ENCODE data around the gene KISS1R.
"Not testable (repeated sequence)": the region's sequence is repeated elsewhere in the genome, so short reads cannot be mapped to it uniquely, and the experiment has no call there.

KISS1R gene

DNA sequence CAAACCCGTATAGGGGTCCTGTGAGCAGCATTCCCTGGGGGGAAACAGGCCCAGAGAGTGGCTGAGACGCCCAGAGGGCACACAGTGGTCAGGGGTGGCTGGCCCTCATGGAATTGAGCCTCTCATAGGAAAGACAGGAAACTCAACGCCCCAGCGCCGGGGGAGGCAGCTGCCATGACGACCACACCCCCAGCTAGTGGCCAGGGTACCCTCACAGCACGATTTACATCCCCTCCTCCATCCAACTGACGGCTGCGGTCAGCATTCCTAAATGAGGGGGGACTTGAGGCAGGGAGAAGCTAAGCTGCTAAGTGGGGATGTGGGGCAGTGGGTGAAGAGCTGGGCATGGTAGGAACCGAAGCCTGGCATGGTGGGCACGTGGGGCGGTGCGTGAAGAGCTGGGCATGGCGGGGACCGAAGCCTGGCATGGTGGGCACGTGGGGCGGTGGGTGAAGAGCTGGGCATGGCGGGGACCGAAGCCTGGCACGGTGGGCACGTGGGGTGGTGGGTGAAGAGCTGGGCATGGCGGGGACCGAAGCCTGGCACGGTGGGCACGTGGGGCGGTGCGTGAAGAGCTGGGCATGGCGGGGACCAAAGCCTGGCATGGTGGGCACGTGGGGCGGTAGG, 34.1 kb upstream of the KISS1R start:
- FAIRE-seq = no peak

DNA sequence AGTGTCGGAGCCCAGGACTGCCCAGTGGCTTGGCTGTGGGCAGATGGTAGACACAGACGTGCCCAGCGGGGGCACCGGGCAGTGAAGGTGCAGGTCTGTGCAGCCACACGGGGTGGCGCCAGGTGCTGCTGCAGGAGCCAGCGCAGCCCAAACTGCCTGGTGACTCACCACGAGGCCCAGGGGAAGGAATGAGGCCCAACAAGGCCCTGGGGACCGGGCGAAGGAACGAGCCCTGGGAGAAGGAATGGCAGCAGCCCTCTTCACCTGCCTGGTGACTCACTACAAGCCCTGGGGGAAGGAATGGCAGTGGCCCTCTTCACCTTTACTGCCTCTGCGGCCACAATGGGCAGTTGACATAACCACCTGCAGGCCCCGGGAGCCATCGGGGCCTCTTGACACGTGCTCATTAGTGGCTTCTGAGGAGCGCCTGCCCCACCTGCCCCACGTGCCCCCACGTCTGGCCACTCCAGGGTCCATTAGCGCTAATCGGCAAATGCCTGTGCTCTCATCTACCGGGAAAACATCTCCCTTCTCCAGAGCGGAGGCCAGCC, 33.4 kb upstream of the KISS1R start:
- FAIRE-seq = no peak

DNA sequence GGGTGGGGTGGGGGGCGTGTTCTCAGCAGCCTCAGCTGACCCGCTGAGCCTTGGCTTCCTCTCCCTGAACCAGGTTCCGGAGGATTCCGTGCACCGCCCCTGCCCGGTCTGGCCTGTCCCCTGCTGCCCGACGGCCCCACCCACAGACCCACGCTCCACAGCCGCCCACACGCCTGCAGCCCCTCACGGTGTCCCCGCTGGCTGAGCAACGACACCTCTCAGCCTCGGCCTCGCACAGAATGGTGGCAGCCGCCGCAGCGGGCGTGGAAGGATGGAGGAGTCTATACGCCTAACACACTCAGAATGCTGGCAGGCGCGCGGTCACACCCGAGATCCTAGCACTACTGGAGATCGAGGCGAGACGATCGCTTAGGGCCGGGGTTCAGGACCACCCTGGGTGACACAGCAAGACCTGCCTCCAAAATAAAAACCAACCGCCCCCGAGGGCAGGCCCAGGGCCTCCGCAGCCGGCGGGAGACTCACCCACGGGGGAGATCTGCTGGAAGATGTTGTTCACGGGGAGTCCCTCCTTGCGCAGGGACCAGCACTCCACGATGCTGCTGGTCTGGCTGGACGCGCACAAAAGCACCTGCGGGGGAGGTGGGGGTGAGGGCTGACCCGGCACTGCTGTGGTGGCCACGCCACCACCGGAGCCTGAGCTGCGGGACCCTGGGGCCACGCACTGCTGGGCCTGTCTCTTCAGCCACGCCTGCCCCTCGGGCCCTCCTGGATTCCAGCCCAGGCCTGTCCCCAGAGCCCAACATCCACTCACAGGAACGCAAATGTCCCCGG, 32.5 kb upstream of the KISS1R start:
- FAIRE-seq = no peak

DNA sequence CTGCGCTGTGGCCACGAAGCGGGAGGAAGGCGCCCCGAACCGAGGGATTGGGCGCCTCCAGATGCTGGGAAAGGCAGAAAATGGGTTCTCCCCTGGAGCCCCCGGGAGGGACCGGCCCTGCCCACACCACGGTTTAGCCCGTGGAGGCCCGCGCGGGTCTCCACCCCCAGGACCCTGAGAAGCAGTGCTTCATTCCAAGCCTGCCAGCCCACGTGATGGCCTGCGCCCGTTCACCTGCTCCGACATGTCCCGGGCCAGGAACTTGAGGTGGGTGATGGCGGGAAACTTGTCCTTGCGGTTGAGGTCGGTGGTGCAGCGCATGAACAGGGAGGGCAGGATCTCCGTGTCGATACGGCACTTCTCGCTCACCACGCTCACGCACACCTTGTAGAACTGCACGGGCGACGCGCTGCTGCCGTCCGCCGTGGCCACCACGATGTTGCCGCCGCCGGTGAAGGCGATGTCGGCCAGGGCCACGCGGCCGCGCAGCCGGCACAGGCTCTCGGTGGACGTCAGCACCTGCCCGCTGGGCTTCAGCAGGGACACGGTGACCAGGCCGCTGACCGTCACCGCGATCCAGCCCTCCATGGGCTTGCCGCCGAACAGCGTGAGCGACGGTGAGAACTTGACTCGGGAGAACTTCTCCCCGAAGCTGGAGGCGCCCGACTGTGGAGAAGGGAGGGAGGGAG, 31.5 kb upstream of the KISS1R start:
- FAIRE-seq = no peak

DNA sequence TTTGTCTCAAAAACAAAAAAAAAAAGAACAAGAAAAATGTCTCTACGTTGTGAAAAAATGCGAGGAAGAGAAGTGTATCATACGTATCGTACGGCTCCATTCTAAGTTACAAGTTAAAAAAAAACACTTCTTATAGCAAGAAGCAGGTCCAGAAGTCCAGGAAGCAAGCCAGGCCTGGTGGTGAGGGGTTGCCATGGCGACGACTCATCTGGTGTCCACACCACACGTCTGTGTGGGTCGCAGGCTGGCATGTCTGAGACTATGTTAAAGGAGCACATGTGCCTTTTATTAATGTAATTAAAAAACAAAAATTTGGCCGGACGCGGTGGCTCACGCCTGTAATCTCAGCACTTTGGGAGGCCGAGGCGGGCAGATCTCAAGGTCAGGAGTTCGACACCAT, 30.1 kb upstream of the KISS1R start:
- FAIRE-seq = no peak

DNA sequence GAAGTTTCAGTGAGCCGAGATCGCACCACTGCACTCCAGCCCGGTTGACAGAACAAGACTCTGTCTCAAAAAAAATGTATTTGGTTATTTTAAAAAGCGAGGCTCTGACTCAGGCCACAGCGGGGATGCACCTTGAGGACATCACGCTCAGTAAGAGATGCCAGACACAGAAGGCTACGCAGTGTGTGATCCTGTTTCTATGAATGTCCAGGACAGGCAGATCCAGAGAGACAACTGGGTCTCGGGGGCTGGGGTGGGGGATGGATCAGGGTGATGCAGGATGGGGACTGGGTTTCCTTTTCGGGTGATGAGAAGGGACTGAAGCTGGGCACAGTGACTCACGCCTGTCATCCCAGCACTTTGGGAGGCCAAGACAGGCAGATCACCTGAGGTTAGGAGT, 29.5 kb upstream of the KISS1R start:
- FAIRE-seq = no peak

DNA sequence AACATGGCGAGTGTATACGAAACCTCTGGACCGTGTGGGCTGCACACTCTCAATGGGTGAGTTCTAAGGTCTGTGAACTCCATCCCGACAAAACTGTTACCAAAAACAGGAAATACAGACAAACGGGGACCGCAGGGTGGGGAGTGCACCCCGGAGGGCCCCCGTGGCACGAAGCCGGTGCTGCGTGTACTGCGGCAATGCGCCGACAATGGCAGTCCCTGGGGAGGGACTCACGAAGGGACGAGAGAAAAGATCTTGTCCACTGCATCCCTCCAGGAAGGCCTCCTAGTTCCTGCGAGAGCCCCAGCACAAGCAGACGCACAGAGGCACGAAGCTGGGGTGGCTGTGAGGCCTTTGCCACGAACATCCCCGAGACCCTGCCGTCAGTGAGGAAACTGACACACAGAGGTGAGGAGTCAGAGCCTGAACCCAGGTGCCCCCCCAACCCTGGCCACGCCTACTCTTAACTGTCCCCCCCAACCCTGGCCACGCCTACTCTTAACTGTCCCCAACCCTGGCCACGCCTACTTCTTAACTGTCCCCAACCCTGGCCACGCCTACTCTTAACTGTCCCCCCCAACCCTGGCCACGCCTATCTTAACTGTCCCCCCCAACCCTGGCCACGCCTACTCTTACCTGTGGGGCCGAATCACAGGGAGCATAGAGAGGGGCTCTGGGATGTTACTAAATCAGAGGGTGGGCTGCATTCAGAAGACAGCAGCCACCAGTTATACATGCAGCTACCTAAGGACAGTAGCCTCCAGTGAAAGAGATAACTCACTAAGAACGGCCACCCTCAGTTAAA, 28.4 kb upstream of the KISS1R start:
- FAIRE-seq = no peak

DNA sequence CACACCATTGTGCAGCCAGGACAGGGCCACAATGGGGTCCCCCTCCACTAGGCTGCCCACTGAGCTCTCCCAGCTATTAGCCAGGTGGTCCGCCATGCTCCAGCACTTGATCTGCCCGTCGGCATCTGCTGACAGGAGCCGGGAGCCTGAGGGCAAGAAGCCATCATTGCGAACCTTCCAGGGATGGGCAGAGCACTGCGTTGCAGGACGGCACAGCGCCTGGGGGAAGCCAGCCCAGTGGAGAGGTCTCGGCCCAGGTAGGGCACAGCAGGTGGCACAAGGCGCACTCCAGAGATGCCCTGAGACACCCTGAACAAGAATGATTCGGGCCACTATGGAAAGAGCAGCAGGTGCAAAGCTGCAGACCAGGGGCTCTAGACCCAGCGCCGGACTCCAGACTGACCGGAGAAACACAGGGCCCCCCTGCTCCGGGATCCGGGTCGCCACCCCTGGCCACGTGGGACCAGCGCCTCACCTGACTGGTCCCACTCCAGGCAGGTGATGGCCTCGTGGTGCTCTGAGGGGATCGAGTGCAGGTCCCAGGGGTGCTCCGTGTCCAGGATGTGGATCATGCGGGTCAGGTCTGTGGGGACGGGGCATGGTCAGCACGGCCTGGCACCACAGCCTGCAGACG, 27.4 kb upstream of the KISS1R start:
- FAIRE-seq = no peak

DNA sequence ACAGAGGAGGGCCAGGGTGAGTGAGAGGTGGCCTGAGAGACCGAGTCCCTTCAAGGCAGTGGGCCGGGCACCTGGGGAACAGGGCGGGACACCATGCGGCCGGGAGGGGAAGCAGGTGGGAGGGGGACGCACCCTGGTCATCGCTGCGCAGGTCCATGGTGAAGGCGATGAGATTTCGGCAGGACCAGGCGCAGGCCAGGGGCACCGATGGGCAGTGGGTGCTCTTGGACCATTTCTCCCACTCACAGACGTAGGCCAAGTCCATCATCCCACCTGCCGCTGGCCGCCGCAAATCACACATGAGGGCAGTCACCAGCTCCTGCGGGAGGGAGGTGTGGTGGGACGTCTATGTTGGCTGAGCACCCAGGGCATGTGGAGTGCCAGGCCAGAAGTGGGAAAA, 26.3 kb upstream of the KISS1R start:
- no peak for FAIRE-seq

DNA sequence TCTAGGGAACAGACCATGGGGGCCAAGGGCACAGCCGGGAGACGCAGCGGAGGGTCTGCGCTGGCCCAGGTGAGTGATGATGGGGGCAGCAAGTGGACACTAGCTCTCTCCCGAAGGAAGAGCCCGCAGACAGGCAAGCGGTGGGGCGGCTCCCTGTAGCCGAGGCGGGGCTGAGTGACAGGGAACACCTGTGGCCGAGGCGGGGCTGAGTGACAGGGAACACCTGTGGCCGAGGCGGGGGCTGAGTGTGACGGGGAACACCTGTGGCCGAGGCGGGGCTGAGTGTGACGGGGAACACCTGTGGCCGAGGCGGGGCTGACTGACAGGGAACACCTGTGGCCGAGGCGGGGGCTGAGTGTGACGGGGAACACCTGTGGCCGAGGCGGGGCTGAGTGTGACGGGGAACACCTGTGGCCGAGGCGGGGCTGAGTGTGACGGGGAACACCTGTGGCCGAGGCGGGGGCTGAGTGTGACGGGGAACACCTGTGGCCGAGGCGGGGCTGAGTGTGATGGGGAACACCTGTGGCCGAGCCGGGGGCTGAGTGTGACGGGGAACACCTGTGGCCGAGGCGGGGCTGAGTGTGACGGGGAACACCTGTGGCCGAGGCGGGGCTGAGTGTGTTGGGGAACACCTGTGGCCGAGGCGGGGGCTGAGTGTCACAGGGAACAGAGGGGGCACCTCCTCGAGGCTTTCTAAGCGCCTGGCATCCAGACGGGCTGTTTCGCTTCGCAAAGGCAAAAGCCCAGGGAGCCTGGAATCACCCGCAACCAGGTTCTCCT, 25.5 kb upstream of the KISS1R start:
- FAIRE-seq = not testable (repeated sequence)

DNA sequence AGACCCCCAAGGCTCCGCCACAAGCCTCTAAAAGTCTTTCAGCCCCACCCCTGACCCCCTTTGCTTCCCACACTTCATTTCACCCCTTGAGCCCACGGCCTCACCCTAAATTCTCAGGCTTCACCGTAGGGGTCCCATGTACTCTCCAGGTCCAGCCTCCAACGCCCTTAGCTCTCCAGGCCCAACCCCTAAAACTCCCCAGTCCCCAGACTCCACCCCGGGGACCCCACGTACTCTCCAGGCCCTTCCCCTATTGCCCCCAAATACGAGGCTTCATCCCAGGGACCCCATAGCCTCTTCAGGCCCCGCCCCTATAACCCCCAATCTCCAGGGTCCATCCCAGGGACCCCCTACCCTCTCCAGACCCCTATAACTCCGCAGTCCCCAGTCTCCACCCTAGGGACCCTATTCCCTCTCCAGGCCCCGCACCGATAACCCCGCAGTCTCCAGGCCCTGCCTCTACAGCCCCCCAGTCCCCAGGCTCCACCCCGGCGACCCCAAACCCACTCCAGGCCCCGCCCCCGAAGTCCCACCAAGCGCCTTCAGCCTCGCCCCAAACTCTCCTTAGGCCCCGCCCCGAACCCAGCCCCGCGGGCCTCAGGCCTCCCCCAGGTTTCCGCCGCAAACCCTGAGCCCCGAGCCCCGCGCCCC, 24.8 kb upstream of the KISS1R start:
- FAIRE-seq = no peak

DNA sequence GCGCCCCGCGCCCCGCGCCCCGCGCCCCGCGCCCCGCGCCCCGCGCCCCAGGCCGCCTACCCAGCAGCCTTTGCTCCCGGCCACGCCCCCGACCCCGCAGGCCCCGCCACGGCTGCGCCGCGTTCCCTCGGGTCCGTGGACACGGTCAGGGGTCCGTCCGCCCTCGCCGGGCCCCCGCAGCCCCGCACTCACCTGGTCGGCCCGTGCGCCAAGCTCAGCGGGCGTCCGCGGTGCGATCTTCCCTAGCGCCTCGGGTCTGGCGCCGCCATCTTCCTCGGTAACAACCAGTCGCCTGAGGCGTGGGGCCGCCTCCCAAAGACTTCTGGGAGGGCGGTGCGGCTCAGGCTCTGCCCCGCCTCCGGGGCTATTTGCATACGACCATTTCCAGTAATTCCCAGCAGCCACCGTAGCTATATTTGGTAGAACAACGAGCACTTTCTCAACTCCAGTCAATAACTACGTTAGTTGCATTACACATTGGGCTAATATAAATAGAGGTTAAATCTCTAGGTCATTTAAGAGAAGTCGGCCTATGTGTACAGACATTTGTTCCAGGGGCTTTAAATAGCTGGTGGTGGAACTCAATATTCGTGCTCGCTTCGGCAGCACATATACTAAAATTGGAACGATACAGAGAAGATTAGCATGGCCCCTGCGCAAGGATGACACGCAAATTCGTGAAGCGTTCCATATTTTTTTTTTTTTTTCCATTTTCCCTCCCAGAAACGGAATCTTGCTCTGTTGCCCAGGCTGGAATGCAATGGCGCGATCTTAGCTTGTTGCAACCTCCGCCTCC, 24.0 kb upstream of the KISS1R start, which contains the start of the genes MED16 and RNU6-9:
Gene MED16 (minus strand): TSS at position 294 of the 796 bp plus-strand sequence. CDS start 2,056 bp downstream, outside the sequence.
Gene RNU6-9 (plus strand): TSS at position 591 of the 796 bp plus-strand sequence.
- peak; percentile 70 for FAIRE-seq

DNA sequence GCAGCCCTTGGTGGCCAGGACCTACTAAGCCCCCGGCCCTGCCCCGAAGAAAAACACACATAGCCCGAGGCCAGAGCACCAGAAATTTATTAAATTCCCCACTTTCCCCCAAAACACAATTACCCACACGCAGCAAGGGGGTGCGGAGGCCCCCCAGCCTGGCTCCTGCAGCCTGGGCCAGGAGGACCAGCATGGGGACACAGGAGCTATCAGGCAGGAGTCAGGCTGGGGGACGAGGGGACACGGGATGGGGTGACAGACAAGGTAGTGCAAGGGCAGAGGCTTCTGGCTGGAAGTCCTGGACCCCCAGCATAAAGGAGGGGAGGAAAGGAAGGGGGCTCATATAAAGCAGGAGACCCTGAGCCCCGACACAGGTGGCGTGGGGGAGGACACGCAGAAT, 20.7 kb upstream of the KISS1R start:
- FAIRE-seq = no peak

DNA sequence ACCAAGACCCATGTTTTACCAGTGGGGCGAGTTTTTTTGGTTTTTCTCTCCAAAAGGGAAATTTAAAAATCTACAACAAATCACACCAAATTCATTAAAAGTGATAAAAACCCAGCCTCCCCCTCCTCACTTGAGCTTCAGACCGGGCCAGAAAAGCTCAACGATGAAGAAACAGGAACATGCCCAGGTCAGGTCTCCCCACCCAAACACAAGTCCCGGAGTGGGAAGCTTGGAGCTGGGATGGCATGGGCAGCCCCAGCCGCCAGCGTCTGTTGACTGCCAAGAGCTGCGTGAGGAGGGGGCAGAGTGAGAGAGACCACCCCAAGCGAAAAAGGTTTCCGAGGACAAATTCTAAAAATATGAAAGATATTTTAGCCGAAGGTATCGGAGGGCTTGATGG, 20.1 kb upstream of the KISS1R start:
- no peak for FAIRE-seq

DNA sequence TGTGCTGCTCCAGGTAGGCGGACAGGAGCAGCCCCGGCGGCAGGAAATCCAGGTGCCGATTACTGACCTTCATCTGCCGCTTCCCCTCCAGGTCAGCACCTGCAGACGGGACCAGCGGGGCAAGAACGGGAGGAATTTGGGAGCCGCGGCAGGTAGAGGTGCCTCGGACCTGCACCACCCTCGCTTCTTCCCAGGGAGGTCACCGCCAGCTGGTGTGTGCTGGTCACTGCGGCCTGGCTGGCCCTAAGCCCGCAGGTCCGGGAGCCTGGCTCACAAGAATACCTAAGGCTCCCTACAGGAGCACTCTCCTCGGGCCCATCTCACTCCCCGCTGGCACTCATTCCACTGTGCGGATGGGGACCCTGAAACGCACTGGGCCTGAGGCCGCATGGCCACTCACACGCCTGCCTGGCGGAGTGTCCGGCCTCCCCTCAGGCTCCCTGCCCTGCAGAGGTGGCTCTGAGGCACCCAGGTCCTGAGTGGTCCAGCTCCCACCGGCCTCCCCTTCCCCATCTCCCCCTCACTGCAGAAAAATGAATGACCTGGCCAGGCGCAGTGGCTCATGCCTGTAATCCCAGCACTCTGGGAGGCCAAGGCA, 19.6 kb upstream of the KISS1R start:
- no peak for FAIRE-seq

DNA sequence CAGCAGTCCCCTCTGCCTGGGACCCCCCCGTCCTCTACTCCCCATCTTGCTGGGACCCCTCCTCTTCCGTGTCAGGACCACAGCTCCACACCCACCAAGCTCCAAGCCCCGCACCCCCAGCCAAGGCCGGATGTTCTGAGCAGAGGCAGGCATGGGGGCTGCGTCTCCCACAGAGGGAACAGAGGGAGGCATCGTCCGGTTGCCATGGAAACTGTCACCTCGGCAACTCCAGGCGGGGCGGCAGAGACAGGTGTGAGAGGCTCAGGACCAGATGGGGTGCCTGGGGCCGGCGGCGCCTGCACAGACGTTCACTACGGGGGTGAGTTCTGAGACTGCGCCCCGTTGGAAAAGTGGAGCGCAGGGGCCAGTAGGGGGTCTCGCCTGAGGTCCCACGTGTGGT, 18.5 kb upstream of the KISS1R start:
- no peak for FAIRE-seq

DNA sequence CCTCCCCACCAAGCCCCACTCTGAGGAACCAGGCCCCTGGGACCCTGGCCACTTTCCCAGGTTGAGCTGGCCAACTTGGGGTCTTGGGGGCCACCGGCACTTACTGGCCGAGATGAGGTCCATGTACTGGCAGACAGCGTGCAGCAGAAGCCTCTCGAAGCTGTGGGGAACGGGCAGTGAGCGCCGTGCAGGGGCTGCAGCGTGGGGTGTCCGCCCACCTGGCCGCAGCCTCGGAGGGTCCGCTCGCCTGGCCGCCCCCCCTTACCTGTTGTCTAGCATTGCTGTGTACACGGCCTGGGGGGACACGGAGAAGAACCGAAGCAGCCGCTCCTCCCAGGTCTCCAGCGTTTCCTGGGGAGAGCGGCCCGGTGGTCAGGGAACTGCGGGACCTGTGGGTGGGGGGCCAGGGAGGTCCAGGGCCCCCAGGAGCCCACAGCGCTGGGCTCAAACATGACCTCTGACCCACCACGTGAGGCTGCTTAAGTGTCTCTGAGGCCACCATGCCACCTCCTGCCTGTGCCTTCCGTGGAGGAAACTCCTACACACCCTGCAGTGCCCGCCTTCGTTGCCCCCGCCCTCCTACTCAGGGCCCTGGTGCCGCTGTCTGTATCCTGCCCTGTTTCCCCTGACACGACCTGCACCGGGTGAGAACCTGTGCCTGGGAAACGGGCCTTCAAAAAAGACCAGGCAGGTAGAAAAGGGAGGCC, 17.6 kb upstream of the KISS1R start:
- no peak for FAIRE-seq

DNA sequence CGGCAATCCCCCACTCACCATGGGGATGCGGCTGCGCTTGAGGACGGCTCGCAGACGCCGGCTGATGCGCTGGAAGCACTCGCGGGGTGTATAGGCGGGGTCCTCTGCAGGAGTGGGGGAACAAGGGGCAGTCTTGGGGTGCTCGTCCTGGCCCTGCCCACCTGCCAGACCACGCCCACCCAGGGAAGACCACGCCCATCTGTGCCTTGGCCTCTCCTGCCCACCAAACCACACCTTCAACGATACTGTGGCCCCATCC, 17.2 kb upstream of the KISS1R start:
- no peak for FAIRE-seq

Data from A204.1 (cell line).